HepG2 (cell line): ENCODE data around the gene THRA. TPM values are rescaled to one million over a fixed set of nuclear protein-coding genes. Genes with fewer than 3 reads are reported as not detected.
A peak's percentile ranks its signal among the peaks of the same experiment; 100 is the strongest.

Experiments
- CEBPZ ChIP-seq: IDR thresholded peaks from 2 replicates; pipeline ENCODE4 v1.6.1; 2012; ENCODE audit warnings: low read length, improper control_type of control experiment
- CHD2 ChIP-seq: IDR thresholded peaks from 2 replicates; pipeline ENCODE4 v1.6.1; 2011; ENCODE audit warnings: low read depth, low read length, improper control_type of control experiment
- ELF1 ChIP-seq: sonication (generic); formaldehyde crosslinking; IDR thresholded peaks from 2 replicates; pipeline ENCODE4 v1.4.0; 2020; ENCODE audit warnings: missing genetic modification reagents
- FIP1L1 ChIP-seq: fragments of 200-400 bp; formaldehyde crosslinking; IDR thresholded peaks from 2 replicates; pipeline ENCODE4 v1.6.1; 2018; ENCODE audit warnings: low read depth, mild to moderate bottlenecking, low read length, moderate library complexity, borderline replicate concordance; ENCODE audit not compliant: insufficient read depth
- FOXO4 ChIP-seq: sonication (generic); formaldehyde crosslinking; conservative IDR thresholded peaks from 2 replicates; pipeline ENCODE4 v1.8.1; 2023; ENCODE audit warnings: missing genetic modification reagents
- GABPB1 ChIP-seq: IDR thresholded peaks from 2 replicates; pipeline ENCODE4 v1.6.1; 2016; ENCODE audit warnings: mild to moderate bottlenecking, missing genetic modification reagents, moderate library complexity, missing compliant biosample characterization
- HMG20A ChIP-seq: IDR thresholded peaks from 2 replicates; pipeline ENCODE4 v1.6.1; 2016; ENCODE audit warnings: borderline replicate concordance
- KDM6A ChIP-seq: IDR thresholded peaks from 2 replicates; pipeline ENCODE4 v1.6.1; 2016; ENCODE audit warnings: low read depth
- SIN3A ChIP-seq: IDR thresholded peaks from 2 replicates; pipeline ENCODE4 v1.6.1; 2011; ENCODE audit warnings: low read depth, mild to moderate bottlenecking, control low read depth, low read length, borderline replicate concordance
- SMC3 ChIP-seq: IDR thresholded peaks from 2 replicates; pipeline ENCODE4 v1.6.1; 2011; ENCODE audit warnings: low read length, improper control_type of control experiment
- YEATS2 ChIP-seq: sonication (generic); formaldehyde crosslinking; IDR thresholded peaks from 2 replicates; pipeline ENCODE4 v1.4.0; 2020; ENCODE audit warnings: missing genetic modification reagents, borderline replicate concordance
- ZBTB25 ChIP-seq: IDR thresholded peaks from 2 replicates; pipeline ENCODE4 v1.6.1; 2018; ENCODE audit warnings: missing genetic modification reagents
- ZBTB7A ChIP-seq: sonication (generic); formaldehyde crosslinking; IDR thresholded peaks from 2 replicates; pipeline ENCODE4 v1.8.0; 2022; ENCODE audit warnings: mild to moderate bottlenecking, missing genetic modification reagents
- ZNF20 ChIP-seq: sonication (generic); formaldehyde crosslinking; IDR thresholded peaks from 2 replicates; pipeline ENCODE4 v1.4.0; 2020; ENCODE audit warnings: mild to moderate bottlenecking, moderate library complexity, missing genetic modification reagents
- ZNF317 ChIP-seq: sonication (generic); formaldehyde crosslinking; IDR thresholded peaks from 2 replicates; pipeline ENCODE4 v1.5.0; 2020; ENCODE audit warnings: mild to moderate bottlenecking, missing genetic modification reagents
- polyA plus RNA-seq, 8 experiments: library from polyadenylated mRNA; depleted of rRNA in 3 of 8; stranded (reverse) in 7 of 8; unstranded in 1 of 8; fragments of >200 nt; fragmentation: Illumina TruSeq in 4 of 8; extraction: Trizol in 4 of 8; gene quantifications; 2 replicates each; pipeline versions ENCODE4 v1.2.1 to v1.2.3, GENCODE V29; 2011 to 2016; ENCODE audit warnings: low read depth in 4 of 8, missing spikeins in 1 of 8, mixed read lengths in 1 of 8; ENCODE audit not compliant: insufficient read depth in 1 of 8
- total RNA-seq, 5 experiments: library from RNA; depleted of rRNA; stranded (reverse); fragments of >200 nt; fragmentation: Illumina TruSeq; extraction: Trizol; gene quantifications; 2 replicates each; pipeline ENCODE4 v1.2.3, GENCODE V29; 2016; ENCODE audit warnings: low read depth in 1 of 5
- TF ChIP-seq, protein P1 (sequence below): sonication (generic); formaldehyde crosslinking; IDR thresholded peaks from 2 replicates; pipeline ENCODE4 v1.9.0; 2022; ENCODE audit warnings: low read depth, missing genetic modification reagents
- TF ChIP-seq, protein P2 (sequence below): IDR thresholded peaks from 2 replicates; pipeline ENCODE4 v1.6.1; 2012; ENCODE audit warnings: inconsistent platforms
- TF ChIP-seq, protein P3 (sequence below): sonication (generic); formaldehyde crosslinking; IDR thresholded peaks from 2 replicates; pipeline ENCODE4 v1.4.0; 2020; ENCODE audit warnings: mild to moderate bottlenecking, missing genetic modification reagents

Gene THRA
- total and polyA plus RNA-seq, 2 of the 13 experiments (the other 11 are each of a cell fraction or from before 2014, with no cell fraction given) = 8.0 to 9.9 TPM

GRCh38 chr17:40121181-40122135, 58.7 kb downstream of the THRA start, which contains the start of gene MSL1 (continued):
- TF ChIP-seq, protein P1, sequence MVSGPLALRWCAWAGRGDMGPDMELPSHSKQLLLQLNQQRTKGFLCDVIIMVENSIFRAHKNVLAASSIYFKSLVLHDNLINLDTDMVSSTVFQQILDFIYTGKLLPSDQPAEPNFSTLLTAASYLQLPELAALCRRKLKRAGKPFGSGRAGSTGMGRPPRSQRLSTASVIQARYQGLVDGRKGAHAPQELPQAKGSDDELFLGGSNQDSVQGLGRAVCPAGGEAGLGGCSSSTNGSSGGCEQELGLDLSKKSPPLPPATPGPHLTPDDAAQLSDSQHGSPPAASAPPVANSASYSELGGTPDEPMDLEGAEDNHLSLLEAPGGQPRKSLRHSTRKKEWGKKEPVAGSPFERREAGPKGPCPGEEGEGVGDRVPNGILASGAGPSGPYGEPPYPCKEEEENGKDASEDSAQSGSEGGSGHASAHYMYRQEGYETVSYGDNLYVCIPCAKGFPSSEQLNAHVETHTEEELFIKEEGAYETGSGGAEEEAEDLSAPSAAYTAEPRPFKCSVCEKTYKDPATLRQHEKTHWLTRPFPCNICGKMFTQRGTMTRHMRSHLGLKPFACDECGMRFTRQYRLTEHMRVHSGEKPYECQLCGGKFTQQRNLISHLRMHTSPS (CRISPR knock-in tag) = no peak
- TF ChIP-seq HMG20A (CRISPR knock-in tag) = no peak
- TF ChIP-seq ZBTB7A (CRISPR knock-in tag) = no peak
- no peak for TF ChIP-seq SMC3
- TF ChIP-seq ELF1 (CRISPR knock-in tag) = no peak
- no peak for TF ChIP-seq ZNF20
- TF ChIP-seq, protein P2, sequence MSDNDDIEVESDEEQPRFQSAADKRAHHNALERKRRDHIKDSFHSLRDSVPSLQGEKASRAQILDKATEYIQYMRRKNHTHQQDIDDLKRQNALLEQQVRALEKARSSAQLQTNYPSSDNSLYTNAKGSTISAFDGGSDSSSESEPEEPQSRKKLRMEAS = peak; percentile 41; the same call in 1 of the 2 replicates
- TF ChIP-seq GABPB1 (CRISPR knock-in tag) = peak; percentile 65; the same call in 1 of the 2 replicates
- TF ChIP-seq FOXO4 = no peak
- TF ChIP-seq KDM6A (CRISPR knock-in tag) = no peak
- peak; percentile 25; the same call in 1 of the 2 replicates for TF ChIP-seq SIN3A
- no peak for TF ChIP-seq CHD2
- peak; percentile 91 for TF ChIP-seq ZBTB25 (CRISPR knock-in tag)
- 0 out of 2 replicates have a peak, but pooled peaks have one; percentile 29 for TF ChIP-seq YEATS2
- no peak for TF ChIP-seq CEBPZ
- TF ChIP-seq FIP1L1 = no peak
- TF ChIP-seq, protein P3, sequence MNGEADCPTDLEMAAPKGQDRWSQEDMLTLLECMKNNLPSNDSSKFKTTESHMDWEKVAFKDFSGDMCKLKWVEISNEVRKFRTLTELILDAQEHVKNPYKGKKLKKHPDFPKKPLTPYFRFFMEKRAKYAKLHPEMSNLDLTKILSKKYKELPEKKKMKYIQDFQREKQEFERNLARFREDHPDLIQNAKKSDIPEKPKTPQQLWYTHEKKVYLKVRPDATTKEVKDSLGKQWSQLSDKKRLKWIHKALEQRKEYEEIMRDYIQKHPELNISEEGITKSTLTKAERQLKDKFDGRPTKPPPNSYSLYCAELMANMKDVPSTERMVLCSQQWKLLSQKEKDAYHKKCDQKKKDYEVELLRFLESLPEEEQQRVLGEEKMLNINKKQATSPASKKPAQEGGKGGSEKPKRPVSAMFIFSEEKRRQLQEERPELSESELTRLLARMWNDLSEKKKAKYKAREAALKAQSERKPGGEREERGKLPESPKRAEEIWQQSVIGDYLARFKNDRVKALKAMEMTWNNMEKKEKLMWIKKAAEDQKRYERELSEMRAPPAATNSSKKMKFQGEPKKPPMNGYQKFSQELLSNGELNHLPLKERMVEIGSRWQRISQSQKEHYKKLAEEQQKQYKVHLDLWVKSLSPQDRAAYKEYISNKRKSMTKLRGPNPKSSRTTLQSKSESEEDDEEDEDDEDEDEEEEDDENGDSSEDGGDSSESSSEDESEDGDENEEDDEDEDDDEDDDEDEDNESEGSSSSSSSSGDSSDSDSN = peak; percentile 52; the same call in 1 of the 2 replicates
- no peak for TF ChIP-seq ZNF317 (CRISPR knock-in tag)
